ENCODE data around the gene IQCK.

Gene IQCK

DNA sequence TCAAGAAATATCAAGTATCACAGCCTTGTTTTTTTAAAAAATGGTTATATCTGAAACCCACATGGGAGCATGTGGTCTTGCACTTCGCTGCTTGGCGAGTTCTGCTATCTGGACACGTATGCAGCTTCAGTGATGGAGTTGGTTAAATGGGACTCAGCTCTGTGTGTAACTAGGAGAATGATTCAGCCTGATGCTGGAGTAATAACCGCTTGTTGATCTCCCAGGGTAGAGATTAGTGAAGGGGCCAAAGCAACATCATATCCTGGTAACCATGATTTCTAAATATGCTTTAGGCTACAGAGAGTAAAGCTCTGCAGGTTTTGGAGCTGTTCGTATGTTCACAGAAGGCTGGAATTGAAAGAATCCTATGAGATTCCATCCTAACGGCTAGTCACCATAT is 63.2 kb downstream of the IQCK start:
- Histone ChIP-seq H3K27me3 (ENCODE audit: insufficient read depth, low read depth) (no peaks in the 10 kb centered on the region), H3K4me1 (ENCODE audit: low read depth, poor library complexity, severe bottlenecking) (no peaks in the 10 kb centered on the region), H3K27ac (no peak overlapping the region), H3K79me2 (ENCODE audit: insufficient read depth, low read depth) (no peaks in the 10 kb centered on the region), H3K36me3 (ENCODE audit: insufficient read depth) (no peaks in the 10 kb centered on the region), H3K4me3 (IDR thresholded peaks at IDR 0.05; ENCODE audit: insufficient read depth, low read depth, low read length) (no peak overlapping the region), H2AFZ (ENCODE audit: low read depth) (no peak overlapping the region), H4K20me1 (ENCODE audit: insufficient read depth) (no peaks in the 10 kb centered on the region), H3K9ac (no peak overlapping the region), H3K4me2 (no peak overlapping the region)
- TF ChIP-seq, protein P1, sequence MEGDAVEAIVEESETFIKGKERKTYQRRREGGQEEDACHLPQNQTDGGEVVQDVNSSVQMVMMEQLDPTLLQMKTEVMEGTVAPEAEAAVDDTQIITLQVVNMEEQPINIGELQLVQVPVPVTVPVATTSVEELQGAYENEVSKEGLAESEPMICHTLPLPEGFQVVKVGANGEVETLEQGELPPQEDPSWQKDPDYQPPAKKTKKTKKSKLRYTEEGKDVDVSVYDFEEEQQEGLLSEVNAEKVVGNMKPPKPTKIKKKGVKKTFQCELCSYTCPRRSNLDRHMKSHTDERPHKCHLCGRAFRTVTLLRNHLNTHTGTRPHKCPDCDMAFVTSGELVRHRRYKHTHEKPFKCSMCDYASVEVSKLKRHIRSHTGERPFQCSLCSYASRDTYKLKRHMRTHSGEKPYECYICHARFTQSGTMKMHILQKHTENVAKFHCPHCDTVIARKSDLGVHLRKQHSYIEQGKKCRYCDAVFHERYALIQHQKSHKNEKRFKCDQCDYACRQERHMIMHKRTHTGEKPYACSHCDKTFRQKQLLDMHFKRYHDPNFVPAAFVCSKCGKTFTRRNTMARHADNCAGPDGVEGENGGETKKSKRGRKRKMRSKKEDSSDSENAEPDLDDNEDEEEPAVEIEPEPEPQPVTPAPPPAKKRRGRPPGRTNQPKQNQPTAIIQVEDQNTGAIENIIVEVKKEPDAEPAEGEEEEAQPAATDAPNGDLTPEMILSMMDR (conservative IDR thresholded peaks at IDR 0.05; ENCODE audit: low read depth, low read length), result no peak

DNA sequence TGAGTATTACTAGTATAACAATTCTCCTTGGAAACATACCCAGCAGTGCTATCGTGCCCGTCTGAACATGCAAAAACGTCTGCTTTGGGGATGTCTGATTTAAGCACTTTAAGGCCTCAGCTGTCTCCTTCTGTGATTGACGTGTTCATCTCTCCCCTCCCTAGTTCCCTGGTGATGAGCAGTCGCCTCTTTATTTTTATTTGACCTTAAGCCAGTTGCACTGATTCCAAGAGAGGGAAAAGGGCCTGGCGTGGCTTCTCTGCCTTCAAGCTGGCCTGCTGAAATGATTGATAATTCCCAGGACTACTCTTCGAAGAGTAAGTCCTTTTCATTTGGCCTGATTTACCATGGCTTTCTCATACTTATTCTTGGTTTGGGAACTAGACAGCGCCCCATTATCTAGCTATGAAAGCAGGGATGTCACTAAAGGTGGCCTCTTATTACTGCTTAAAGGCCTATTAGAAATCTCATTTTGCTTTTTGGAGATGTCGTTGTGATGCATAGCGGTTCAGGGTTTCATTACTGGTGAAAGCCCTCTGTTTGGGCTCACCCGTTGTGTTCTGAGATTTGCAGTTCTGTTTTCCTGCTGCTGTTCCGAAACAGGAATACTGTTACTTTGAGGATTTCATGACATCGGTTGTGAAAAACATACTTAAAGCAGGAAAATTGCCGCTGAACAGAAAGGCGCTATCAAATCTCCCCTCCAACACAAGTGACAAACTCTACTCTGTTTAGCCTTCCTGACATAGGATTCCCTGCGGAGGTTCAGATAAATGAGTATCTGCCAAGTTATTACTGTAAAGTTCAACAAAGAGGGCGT is 65.5 kb downstream of the IQCK start:
- Histone ChIP-seq H3K9ac (no peak overlapping the region), H4K20me1 (ENCODE audit: insufficient read depth) (no peaks in the 10 kb centered on the region), H2AFZ (ENCODE audit: low read depth) (no peak overlapping the region), H3K79me2 (ENCODE audit: insufficient read depth, low read depth) (no peaks in the 10 kb centered on the region), H3K27me3 (ENCODE audit: insufficient read depth, low read depth) (no peaks in the 10 kb centered on the region), H3K36me3 (ENCODE audit: insufficient read depth) (no peaks in the 10 kb centered on the region), H3K4me3 (IDR thresholded peaks at IDR 0.05; ENCODE audit: insufficient read depth, low read depth, low read length) (no peak overlapping the region), H3K27ac (no peak overlapping the region), H3K4me2 (no peak overlapping the region), H3K4me1 (ENCODE audit: low read depth, poor library complexity, severe bottlenecking) (no peaks in the 10 kb centered on the region)
- TF ChIP-seq, protein P1 (conservative IDR thresholded peaks at IDR 0.05; ENCODE audit: low read depth, low read length), result no peak

DNA sequence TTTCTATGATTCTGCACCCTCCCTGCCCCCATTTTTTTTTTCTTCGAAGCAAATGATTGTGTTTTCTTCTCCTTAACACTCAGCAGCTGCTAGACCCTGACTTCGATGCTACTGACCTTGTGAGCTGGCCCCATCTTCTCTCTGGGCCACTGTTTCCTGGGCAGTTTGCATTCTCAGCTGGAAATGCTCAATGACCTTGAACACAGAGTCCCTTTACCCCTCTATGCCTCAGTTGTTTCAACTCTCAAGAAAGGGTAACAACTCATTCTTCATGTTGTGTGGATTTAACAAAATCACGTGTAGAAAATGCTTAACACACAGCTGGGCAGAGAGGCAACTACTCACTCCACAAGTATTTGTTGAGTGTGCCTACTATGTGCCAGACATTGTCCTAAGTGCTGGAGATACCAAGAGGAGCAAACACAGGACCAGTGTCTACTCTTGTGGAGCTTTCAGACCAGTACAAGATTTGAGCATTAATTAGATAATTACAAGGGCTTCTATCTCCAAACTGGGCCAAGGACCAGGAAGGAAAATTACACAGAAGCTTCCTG is 66.2 kb downstream of the IQCK start:
- H4K20me1 ChIP-seq (ENCODE audit: insufficient read depth), result no peaks in the 10 kb centered on the region
- no peak overlapping the region for H2AFZ ChIP-seq (ENCODE audit: low read depth)
- no peaks in the 10 kb centered on the region for H3K4me1 ChIP-seq (ENCODE audit: low read depth, poor library complexity, severe bottlenecking)
- H3K4me2 ChIP-seq, result no peak overlapping the region
- no peaks in the 10 kb centered on the region for H3K36me3 ChIP-seq (ENCODE audit: insufficient read depth)
- no peaks in the 10 kb centered on the region for H3K79me2 ChIP-seq (ENCODE audit: insufficient read depth, low read depth)
- H3K9ac ChIP-seq, result no peak overlapping the region
- H3K27ac ChIP-seq, result no peak overlapping the region
- no peak overlapping the region for H3K4me3 ChIP-seq (IDR thresholded peaks at IDR 0.05; ENCODE audit: insufficient read depth, low read depth, low read length)
- TF ChIP-seq, protein P1 (conservative IDR thresholded peaks at IDR 0.05; ENCODE audit: low read depth, low read length), result no peak
- no peaks in the 10 kb centered on the region for H3K27me3 ChIP-seq (ENCODE audit: insufficient read depth, low read depth)

DNA sequence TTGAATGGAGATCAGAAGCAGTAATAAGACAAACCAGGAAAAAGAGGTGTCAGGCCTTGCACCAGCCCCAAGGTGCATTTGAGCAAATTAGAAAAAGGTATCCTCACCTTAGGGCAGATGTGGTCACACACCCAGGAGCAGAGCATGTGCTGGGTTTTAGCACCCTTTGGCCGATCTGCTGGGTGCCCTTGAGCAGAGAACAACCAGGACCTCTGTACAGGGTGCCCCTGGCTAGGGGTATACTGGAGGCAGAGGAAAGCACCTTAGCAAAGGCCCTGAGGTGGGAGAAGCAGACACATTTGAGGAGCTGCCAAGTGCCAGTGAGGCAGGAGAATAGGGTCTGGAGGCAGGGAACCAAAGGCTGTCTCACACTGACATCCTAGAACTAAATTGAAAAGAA is 67.0 kb downstream of the IQCK start:
- no peaks in the 10 kb centered on the region for H4K20me1 ChIP-seq (ENCODE audit: insufficient read depth)
- TF ChIP-seq, protein P1 (conservative IDR thresholded peaks at IDR 0.05; ENCODE audit: low read depth, low read length), result no peak
- no peak overlapping the region for H3K4me3 ChIP-seq (IDR thresholded peaks at IDR 0.05; ENCODE audit: insufficient read depth, low read depth, low read length)
- no peaks in the 10 kb centered on the region for H3K36me3 ChIP-seq (ENCODE audit: insufficient read depth)
- H3K9ac ChIP-seq, result no peak overlapping the region
- no peak overlapping the region for H3K27ac ChIP-seq
- H3K79me2 ChIP-seq (ENCODE audit: insufficient read depth, low read depth), result no peaks in the 10 kb centered on the region
- no peaks in the 10 kb centered on the region for H3K27me3 ChIP-seq (ENCODE audit: insufficient read depth, low read depth)
- H3K4me2 ChIP-seq, result no peak overlapping the region
- H3K4me1 ChIP-seq (ENCODE audit: low read depth, poor library complexity, severe bottlenecking), result no peaks in the 10 kb centered on the region
- no peak overlapping the region for H2AFZ ChIP-seq (ENCODE audit: low read depth)
